DND-41 (cell line): ENCODE measurements around the gene CAP1.

Experiments used
- ATAC-seq: fragments of 200-7000 bp; cut with Tn5 transposase; 3 replicates; pipeline ENCODE4 v1.9.1; 2021; ENCODE audit warnings: low read depth; ENCODE audit not compliant: insufficient read depth
- DNase-seq: peaks from one replicate; pipeline ENCODE4 v3.0.0-alpha.2; 2020
- H2AFZ ChIP-seq: 2 replicates; pipeline ENCODE4 v1.6.0; 2012; ENCODE audit warnings: low read depth, low read length
- H3K27ac ChIP-seq: 2 replicates; pipeline ENCODE4 v1.5.1; 2012; ENCODE audit warnings: low read length, inconsistent platforms
- H3K27me3 ChIP-seq: fragments of 200-600 bp; sonication (generic); 2 replicates; pipeline ENCODE4 v1.6.0; 2012; ENCODE audit warnings: low read length, mild to moderate bottlenecking, inconsistent platforms; ENCODE audit not compliant: insufficient read depth, poor library complexity
- H3K36me3 ChIP-seq: 2 replicates; pipeline ENCODE4 v1.5.1; 2012; ENCODE audit warnings: low read length, inconsistent platforms; ENCODE audit not compliant: insufficient read depth
- H3K4me1 ChIP-seq: 2 replicates; pipeline ENCODE4 v1.5.1; 2012; ENCODE audit warnings: mild to moderate bottlenecking, low read length; ENCODE audit not compliant: insufficient read depth
- H3K4me2 ChIP-seq: 2 replicates; pipeline ENCODE4 v1.6.0; 2012; ENCODE audit warnings: mild to moderate bottlenecking, moderate library complexity, low read length, inconsistent platforms; ENCODE audit not compliant: insufficient read depth
- H3K4me3 ChIP-seq, 2 experiments: fragments of 200-600 bp in 1 of 2; shearing (Covaris generic) in 1 of 2; 2 replicates each; pipeline ENCODE4 v1.5.1; 2012 to 2016; ENCODE audit warnings: inconsistent platforms in 2 of 2, low read length in 2 of 2, mild to moderate bottlenecking in 2 of 2, low read depth in 1 of 2, moderate library complexity in 1 of 2
- H3K79me2 ChIP-seq: 2 replicates; pipeline ENCODE4 v1.6.0; 2012; ENCODE audit warnings: low read length, inconsistent platforms; ENCODE audit not compliant: insufficient read depth
- H3K9ac ChIP-seq: 2 replicates; pipeline ENCODE4 v1.6.0; 2012; ENCODE audit warnings: low read depth, mild to moderate bottlenecking, inconsistent platforms, low read length, moderate library complexity
- H3K9me3 ChIP-seq: 2 replicates; pipeline ENCODE4 v1.5.1; 2012; ENCODE audit warnings: low read length, moderate library complexity, mild to moderate bottlenecking, inconsistent platforms; ENCODE audit not compliant: insufficient read depth, severe bottlenecking
- H4K20me1 ChIP-seq: 2 replicates; pipeline ENCODE4 v1.6.0; 2012; ENCODE audit warnings: low read length; ENCODE audit not compliant: insufficient read depth
- CTCF ChIP-seq: IDR thresholded peaks from 2 replicates; pipeline ENCODE4 v1.5.1; 2012; ENCODE audit warnings: borderline replicate concordance, low read length, moderate library complexity, mild to moderate bottlenecking; ENCODE audit not compliant: poor library complexity, severe bottlenecking; ENCODE audit errors: extremely low read depth
- EZH2 ChIP-seq: IDR thresholded peaks from 3 replicates; pipeline ENCODE4 v1.6.1; 2012; ENCODE audit warnings: borderline replicate concordance, low read depth, mild to moderate bottlenecking, moderate library complexity, low read length, inconsistent platforms; ENCODE audit not compliant: severe bottlenecking

The CAP1 gene

GRCh38 chr1:40020447-40021085, 20.0 kb upstream of the CAP1 start:
- H2AFZ ChIP-seq = no peak overlapping the region
- no peak for ATAC-seq
- H3K9ac ChIP-seq = no peak overlapping the region

GRCh38 chr1:40023379-40023944, 17.1 kb upstream of the CAP1 start:
- no peak overlapping the region for H3K27ac ChIP-seq
- no peak for TF ChIP-seq EZH2
- TF ChIP-seq CTCF = no peak
- H3K9me3 ChIP-seq = peaks cover 8% of the 10 kb centered on the region
- H3K9ac ChIP-seq = no peak overlapping the region
- H4K20me1 ChIP-seq = no peaks in the 10 kb centered on the region
- ATAC-seq (no peak), DNase-seq (no peak)
- H2AFZ ChIP-seq = no peak overlapping the region
- H3K4me1 ChIP-seq = no peaks in the 10 kb centered on the region
- no peak overlapping the region for H3K4me2 ChIP-seq
- no peaks in the 10 kb centered on the region for H3K36me3 ChIP-seq
- no peaks in the 10 kb centered on the region for H3K79me2 ChIP-seq
- H3K27me3 ChIP-seq = no peaks in the 10 kb centered on the region
- no peak overlapping the region for H3K4me3 ChIP-seq

More at GRCh38 chr1:40020447-40021085, 20.0 kb upstream of the CAP1 start:
- TF ChIP-seq CTCF (no peak), EZH2 (no peak)
- H3K4me2 ChIP-seq = no peak overlapping the region
- H3K9me3 ChIP-seq = peaks cover 8% of the 10 kb centered on the region
- no peak overlapping the region for H3K4me3 ChIP-seq
- H4K20me1 ChIP-seq = no peaks in the 10 kb centered on the region
- no peaks in the 10 kb centered on the region for H3K27me3 ChIP-seq
- H3K4me1 ChIP-seq = no peaks in the 10 kb centered on the region
- no peaks in the 10 kb centered on the region for H3K36me3 ChIP-seq
- no peaks in the 10 kb centered on the region for H3K79me2 ChIP-seq
- no peak overlapping the region for H3K27ac ChIP-seq
- no peak for DNase-seq

GRCh38 chr1:40024671-40025070, 15.9 kb upstream of the CAP1 start:
- no peaks in the 10 kb centered on the region for H3K27me3 ChIP-seq
- no peak overlapping the region for H3K27ac ChIP-seq
- H3K79me2 ChIP-seq = no peaks in the 10 kb centered on the region
- H2AFZ ChIP-seq = no peak overlapping the region
- H3K4me2 ChIP-seq = no peak overlapping the region
- no peak overlapping the region for H3K9ac ChIP-seq
- H3K36me3 ChIP-seq = no peaks in the 10 kb centered on the region
- H3K4me1 ChIP-seq = no peaks in the 10 kb centered on the region
- no peak overlapping the region for H3K4me3 ChIP-seq
- no peak for TF ChIP-seq CTCF
- no peak for TF ChIP-seq EZH2
- no peak for DNase-seq
- ATAC-seq = no peak
- peaks cover 8% of the 10 kb centered on the region for H3K9me3 ChIP-seq
- H4K20me1 ChIP-seq = no peaks in the 10 kb centered on the region

GRCh38 chr1:40027647-40028046, 12.9 kb upstream of the CAP1 start:
- no peak for ATAC-seq
- no peak overlapping the region for H3K4me2 ChIP-seq
- no peaks in the 10 kb centered on the region for H3K36me3 ChIP-seq
- no peaks in the 10 kb centered on the region for H3K4me1 ChIP-seq
- no peak overlapping the region for H3K4me3 ChIP-seq
- H3K27me3 ChIP-seq = no peaks in the 10 kb centered on the region
- no peak overlapping the region for H3K27ac ChIP-seq
- no peak for TF ChIP-seq CTCF
- TF ChIP-seq EZH2 = no peak
- no peak for DNase-seq
- no peak overlapping the region for H2AFZ ChIP-seq
- H4K20me1 ChIP-seq = no peaks in the 10 kb centered on the region
- no peak overlapping the region for H3K9ac ChIP-seq
- H3K79me2 ChIP-seq = no peaks in the 10 kb centered on the region
- H3K9me3 ChIP-seq = peaks cover 8% of the 10 kb centered on the region
